Ovary (tissue), 3 donors: Measurements from ENCODE around the gene ADGRD1.

Experiments used
- CTCF ChIP-seq, 3 donors: fragments of 450-650 bp in 2 of 3; fragments of 200-600 bp in 1 of 3; IDR thresholded peaks; one replicate each; pipeline versions ENCODE4 v1.5.1 to v1.8.0; 2016 to 2022; ENCODE audit warnings: antibody characterized with exemption in 3 of 3, mild to moderate bottlenecking in 1 of 3
- EP300 ChIP-seq: sonication (generic); formaldehyde crosslinking; IDR thresholded peaks from one replicate; pipeline ENCODE4 v1.6.1; 2017; ENCODE audit warnings: antibody characterized with exemption
- POLR2A ChIP-seq: fragments of 450-650 bp; IDR thresholded peaks from one replicate; pipeline ENCODE4 v1.6.1; 2017; ENCODE audit warnings: antibody characterized with exemption, mild to moderate bottlenecking, moderate library complexity
- donor health status: DM: no; HTN: no; CAD: no.

- TF ChIP-seq CTCF (IDR thresholded peaks at IDR 0.05) = no peak
- TF ChIP-seq POLR2A = no peak
- TF ChIP-seq EP300 = no peak
These were observed 781 bp downstream of the ADGRD1 start for GRCh38 chr12:130954544-130954831.
